Suprapubic skin (tissue), 3 donors: ENCODE measurements around the gene THG1L.
"Not testable (repeated sequence)": the region's sequence is repeated elsewhere in the genome, so short reads cannot be mapped to it uniquely, and the experiment has no call there.

ENCODE experiments used
- EP300 ChIP-seq: sonication (generic); formaldehyde crosslinking; IDR thresholded peaks from one replicate; pipeline ENCODE4 v1.6.1; 2017; ENCODE audit warnings: antibody characterized with exemption
- POLR2A ChIP-seq, 2 donors: fragments of 450-650 bp; IDR thresholded peaks; one replicate each; pipeline ENCODE4 v1.6.1; 2017; ENCODE audit warnings: antibody characterized with exemption in 2 of 2, mild to moderate bottlenecking in 2 of 2, moderate library complexity in 2 of 2
- TF ChIP-seq, protein P1 (sequence below), 2 donors: fragments of 200-600 bp in 1 of 2; fragments of 450-650 bp in 1 of 2; sonication (generic) in 1 of 2; IDR thresholded peaks; one replicate each; pipeline ENCODE4 v1.5.1; 2016 to 2019; ENCODE audit warnings: antibody characterized with exemption in 2 of 2, mild to moderate bottlenecking in 1 of 2, moderate library complexity in 1 of 2

DNA sequence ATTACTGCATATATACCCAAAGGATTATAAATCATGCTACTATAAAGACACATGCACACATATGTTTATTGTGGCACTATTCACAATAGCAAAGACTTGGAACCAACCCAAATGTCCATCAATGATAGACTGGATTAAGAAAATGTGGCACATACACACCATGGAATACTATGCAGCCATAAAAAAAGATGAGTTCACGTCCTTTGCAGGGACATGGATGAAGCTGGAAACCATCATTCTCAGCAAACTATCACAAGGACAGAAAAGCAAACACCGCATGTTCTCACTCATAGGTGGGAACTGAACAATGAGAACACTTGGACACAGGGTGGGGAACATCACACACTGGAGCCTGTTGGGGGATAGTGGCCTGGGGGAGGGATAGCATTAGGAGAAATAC, 4.6 kb upstream of the THG1L start:
- TF ChIP-seq, protein P1, sequence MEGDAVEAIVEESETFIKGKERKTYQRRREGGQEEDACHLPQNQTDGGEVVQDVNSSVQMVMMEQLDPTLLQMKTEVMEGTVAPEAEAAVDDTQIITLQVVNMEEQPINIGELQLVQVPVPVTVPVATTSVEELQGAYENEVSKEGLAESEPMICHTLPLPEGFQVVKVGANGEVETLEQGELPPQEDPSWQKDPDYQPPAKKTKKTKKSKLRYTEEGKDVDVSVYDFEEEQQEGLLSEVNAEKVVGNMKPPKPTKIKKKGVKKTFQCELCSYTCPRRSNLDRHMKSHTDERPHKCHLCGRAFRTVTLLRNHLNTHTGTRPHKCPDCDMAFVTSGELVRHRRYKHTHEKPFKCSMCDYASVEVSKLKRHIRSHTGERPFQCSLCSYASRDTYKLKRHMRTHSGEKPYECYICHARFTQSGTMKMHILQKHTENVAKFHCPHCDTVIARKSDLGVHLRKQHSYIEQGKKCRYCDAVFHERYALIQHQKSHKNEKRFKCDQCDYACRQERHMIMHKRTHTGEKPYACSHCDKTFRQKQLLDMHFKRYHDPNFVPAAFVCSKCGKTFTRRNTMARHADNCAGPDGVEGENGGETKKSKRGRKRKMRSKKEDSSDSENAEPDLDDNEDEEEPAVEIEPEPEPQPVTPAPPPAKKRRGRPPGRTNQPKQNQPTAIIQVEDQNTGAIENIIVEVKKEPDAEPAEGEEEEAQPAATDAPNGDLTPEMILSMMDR (IDR thresholded peaks at IDR 0.05): not testable (repeated sequence)
- not testable (repeated sequence) for TF ChIP-seq EP300; POLR2A (IDR thresholded peaks at IDR 0.05)
